ENCODE data around the gene PEX26. TPM values are rescaled to one million over a fixed set of nuclear protein-coding genes. Genes with fewer than 3 reads are reported as not detected.

The PEX26 gene
- 23.9 and 30.6 TPM in 2 replicates for total RNA-seq

DNA sequence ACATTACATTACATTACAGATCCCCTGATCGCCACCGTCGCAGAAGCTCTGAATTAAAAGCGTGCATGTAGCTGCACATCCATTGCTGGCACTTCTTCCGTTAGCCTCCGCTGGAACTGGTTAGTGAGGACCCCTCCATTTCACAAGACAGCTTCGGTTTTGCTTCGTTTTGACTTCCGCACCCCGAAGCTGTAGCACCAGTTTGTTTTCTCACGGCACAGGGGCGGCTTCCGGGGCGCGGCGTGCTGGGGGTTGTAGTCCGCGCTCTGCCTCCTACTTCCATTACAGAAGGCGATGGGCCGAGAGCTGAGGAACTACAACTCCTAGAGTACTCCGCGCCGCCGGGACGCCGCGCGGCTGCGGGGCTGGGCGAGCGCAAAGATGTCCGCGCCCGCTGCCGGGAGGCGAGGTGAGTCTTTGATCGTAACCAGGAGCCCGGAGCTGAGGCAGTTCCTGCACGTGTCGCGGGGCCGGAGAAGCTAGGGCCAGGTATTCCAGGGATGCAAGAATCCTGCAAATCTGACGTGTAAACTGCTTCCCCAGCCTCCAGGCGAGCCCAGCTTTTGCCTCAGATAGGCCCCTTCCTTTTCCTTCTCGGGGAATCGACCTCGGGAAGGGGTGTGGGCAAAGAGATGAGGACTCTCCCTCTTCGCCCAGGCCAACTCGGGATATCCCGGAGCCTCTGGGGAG, at the start of gene PEX26:
PEX26 (plus strand) TSS at position 352 of the 690 bp plus-strand sequence. CDS start 387 bp downstream, outside the sequence.
- TF ChIP-seq, protein P1, sequence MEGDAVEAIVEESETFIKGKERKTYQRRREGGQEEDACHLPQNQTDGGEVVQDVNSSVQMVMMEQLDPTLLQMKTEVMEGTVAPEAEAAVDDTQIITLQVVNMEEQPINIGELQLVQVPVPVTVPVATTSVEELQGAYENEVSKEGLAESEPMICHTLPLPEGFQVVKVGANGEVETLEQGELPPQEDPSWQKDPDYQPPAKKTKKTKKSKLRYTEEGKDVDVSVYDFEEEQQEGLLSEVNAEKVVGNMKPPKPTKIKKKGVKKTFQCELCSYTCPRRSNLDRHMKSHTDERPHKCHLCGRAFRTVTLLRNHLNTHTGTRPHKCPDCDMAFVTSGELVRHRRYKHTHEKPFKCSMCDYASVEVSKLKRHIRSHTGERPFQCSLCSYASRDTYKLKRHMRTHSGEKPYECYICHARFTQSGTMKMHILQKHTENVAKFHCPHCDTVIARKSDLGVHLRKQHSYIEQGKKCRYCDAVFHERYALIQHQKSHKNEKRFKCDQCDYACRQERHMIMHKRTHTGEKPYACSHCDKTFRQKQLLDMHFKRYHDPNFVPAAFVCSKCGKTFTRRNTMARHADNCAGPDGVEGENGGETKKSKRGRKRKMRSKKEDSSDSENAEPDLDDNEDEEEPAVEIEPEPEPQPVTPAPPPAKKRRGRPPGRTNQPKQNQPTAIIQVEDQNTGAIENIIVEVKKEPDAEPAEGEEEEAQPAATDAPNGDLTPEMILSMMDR (conservative IDR thresholded peaks at IDR 0.05; ENCODE audit: low read depth, low read length) = no peak
- H3K4me3 ChIP-seq (ENCODE audit: low read depth, low read length) = peak within 1 kb of the TSS; percentile 100
- no peak for DNase-seq (ENCODE audit: low read depth)

DNA sequence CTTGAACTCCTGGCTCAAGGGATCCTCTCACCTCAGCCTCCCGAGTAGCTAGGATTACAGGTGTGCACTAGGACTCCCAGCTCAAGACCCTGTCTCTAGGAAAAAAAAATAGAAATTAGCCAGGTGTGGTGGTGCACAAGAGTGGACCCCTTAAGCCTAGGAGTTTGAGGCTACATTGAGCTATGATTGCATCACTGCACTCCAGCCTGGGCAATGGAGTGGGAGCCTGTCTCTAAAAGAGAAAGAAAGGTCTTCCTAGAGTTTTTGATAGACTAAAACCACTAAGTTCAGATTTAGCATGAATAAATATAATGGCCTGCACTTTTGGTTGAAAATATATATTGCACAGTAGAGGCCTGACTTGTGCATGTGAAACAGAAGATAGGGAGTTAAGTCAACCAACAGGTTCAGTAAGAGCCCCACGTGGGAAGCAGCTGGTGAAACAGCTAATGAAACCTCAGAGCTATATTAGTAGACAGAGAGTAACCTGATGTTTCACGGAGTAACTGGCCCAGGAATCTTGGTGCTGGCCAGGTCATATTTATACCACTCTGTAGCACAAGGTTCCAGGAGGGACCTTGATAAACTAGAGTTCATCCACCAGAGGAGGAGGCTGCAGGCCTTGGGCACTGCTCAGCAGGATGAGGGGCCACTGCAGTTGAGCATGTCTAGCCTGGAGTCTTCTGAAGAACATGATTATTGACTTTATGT, 48.8 kb upstream of the PEX26 start:
- TF ChIP-seq, protein P1 (conservative IDR thresholded peaks at IDR 0.05; ENCODE audit: low read depth, low read length) = no peak
- no peak for DNase-seq (ENCODE audit: low read depth)
- H3K4me3 ChIP-seq (ENCODE audit: low read depth, low read length) = no peak overlapping the region

DNA sequence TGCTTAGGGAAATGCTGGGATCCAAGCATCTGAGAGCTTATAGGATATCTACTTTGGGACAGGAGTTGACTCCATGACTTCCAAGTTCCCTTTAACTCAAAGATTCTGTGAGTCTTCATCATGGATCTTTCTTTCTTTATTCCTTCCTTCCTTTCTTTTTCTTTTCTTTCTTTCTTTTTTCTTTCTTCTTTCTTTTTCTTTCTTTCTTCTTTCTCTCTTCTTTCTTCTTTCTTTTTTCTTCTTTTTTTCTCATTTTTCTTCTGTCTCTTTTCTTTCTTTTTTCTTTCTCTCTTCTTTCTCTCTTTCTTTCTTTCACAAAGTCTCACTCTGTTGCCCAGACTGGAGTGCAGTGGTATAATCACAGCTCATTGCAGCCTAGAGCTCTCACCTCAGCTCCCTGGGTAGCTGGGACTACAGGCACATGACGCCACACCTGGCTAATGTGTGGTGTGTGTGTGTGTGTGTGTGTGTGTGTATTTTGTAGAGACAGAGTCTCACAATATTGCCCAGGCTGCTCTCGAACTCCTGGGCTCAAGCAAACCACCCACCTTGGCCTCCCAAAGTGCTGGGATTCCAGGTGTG, 48.0 kb upstream of the PEX26 start:
- TF ChIP-seq, protein P1 (conservative IDR thresholded peaks at IDR 0.05; ENCODE audit: low read depth, low read length) = no peak
- no peak overlapping the region for H3K4me3 ChIP-seq (ENCODE audit: low read depth, low read length)
- DNase-seq (ENCODE audit: low read depth) = no peak

DNA sequence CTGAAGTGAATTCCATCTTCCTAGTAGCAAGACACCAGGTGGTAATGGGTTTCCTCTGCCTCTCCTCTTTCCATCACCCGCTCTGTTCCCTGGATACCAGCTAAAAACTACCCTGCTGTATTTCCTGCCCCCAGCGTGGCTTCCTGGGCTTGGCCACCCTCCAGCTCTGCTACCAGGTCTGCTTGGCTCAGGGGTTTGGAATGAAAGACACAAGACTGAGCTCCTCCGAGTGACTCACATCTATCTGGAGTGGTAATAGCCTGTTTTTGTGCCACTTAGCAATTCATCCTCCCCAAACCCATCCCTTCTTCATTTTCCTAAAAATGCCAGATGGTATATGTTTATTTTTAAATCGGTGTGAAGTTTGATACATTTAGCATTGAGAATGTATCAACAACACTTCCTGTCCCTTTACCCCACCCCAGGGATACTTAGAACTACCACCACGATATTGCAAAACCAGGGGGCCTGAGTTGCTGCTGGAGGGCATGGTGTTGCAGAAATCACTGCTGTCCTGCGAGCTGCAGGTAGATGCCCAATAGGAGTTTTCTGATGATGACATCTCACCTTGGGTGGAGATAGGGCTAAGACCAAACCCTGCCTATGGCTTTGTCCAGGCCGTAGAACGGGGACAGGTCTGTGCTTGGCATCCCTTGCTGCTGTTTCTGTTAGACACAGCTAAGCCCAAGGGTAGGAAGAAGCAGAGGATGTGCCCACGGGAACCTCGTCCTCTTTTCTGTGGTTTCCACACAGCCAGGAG, 45.9 kb upstream of the PEX26 start:
- H3K4me3 ChIP-seq (ENCODE audit: low read depth, low read length) = no peak overlapping the region
- DNase-seq (ENCODE audit: low read depth) = peak; percentile 88
- TF ChIP-seq, protein P1 (conservative IDR thresholded peaks at IDR 0.05; ENCODE audit: low read depth, low read length) = no peak

DNA sequence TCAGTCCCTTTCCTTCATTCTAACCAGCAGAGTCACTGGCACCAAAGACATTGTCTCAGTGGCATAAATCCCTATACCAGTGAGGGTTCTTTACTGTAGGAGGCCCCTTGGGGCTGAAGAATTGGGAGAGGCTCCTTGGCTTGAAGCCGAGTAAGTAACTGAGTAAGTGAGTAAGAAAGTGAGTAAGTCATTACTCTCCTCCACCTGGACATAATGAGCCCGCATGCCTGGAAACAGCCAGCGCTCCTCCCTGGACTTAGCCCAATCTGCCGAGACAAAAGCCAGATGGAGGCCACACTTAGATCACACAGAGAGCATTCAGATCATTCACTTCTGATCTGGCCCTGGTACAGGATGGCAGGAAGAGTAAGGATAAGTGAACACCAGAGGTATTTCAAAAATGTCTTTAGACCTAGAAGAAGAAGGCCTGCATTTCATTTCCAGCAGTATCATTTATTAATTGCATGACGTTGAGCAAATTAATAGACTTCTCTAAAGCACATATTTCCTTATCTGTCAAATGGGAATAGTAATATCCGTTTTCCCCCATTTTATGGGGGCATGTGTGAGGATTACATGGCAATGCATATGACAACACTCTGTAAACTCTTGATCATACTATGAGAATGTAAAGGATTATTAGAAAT, 45.2 kb upstream of the PEX26 start:
- no peak overlapping the region for H3K4me3 ChIP-seq (ENCODE audit: low read depth, low read length)
- DNase-seq (ENCODE audit: low read depth) = no peak

More for the DNA sequence above, 45.2 kb upstream of the PEX26 start:
- TF ChIP-seq, protein P1 (conservative IDR thresholded peaks at IDR 0.05; ENCODE audit: low read depth, low read length) = no peak

All from epithelial cell of proximal tubule (primary cell).